Dermis microvascular lymphatic vessel endothelial cell (primary cell): ENCODE results near the gene CCDC127. TPM values are rescaled to one million over a fixed set of nuclear protein-coding genes. Genes with fewer than 3 reads are reported as not detected.

ENCODE experiments used
- DNase-seq, 2 donors: peaks; one replicate each; pipeline versions ENCODE4 v3.0.0 to v3.0.0-alpha.2; 2010; ENCODE audit warnings: low read depth in 2 of 2
- total RNA-seq: library from RNA; depleted of rRNA; stranded (reverse); fragments of >200 nt; gene quantifications from 2 replicates; pipeline ENCODE4 v1.2.1, GENCODE V29; 2014

CCDC127 gene
- total RNA-seq, 1 donor from 2014 or later = 3.6 TPM

- no peak for DNase-seq
These were observed 27.5 kb downstream of the CCDC127 start for GRCh38 chr5:190366-191035.

DNA sequence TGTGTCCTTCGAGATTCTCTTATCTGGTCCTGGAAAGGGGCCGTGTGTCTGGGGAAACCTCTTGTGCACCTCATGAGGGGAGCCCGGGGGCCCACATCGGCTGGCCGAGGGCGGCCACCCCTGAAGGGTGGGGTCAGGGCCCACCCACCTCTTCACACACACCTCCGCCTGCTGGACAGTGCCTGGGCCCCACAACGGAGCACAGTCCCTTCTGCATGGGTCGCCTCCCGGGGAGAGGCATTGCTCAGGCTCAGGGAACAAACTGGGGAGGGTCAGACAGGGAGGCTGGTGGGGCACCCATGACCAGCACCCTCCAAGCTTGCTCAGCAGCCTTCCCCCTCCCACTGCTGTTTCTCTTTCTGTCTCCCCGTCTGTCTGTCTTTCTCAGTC, 28.0 kb downstream of the CCDC127 start:
- DNase-seq = no peak

DNA sequence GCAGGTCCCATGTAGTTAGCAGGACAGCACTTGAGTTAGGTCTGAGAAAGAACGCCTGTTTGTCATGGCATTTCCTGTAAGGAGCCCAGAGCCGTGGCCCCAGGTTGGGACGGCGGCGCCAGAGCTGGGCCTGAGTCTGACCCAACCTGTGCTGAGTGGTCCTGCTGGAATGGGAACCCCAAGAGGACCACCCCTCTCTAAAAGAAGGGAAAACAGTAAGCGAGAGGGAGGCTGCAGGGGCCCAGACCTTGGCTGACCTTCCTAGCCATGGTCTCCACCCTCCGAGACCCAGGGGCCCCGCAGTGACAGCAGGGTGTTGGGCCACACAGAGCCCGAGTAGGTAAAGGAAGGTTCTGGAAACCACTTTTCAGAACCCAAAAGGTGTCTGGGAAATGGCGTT, 28.5 kb downstream of the CCDC127 start:
- DNase-seq = no peak

- DNase-seq = peak; percentile 69 to 78
These were observed 29.2 kb downstream of the CCDC127 start for GRCh38 chr5:188488-189481.

GRCh38 chr5:187617-188451, 30.1 kb downstream of the CCDC127 start:
- DNase-seq = no peak

DNA sequence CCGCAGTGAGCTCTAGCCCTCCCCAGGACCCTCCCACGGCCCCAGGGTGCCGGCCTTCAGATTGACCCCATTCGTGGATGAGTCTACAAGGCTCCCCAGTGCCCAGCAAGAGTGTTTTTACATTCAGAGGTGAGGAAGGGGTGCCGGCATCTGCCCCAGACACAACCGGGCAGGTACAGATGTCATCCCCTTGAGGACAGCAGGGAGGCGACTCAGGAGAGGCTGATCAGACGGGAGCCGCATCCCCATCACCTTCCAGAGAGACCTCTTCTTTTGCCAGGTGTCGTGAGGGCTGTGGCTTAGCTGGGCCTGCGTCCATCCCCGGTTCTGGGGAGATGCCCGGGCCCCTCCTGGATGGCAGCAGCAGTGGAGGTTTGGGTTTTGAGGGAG, 30.9 kb downstream of the CCDC127 start:
- no peak for DNase-seq

DNA sequence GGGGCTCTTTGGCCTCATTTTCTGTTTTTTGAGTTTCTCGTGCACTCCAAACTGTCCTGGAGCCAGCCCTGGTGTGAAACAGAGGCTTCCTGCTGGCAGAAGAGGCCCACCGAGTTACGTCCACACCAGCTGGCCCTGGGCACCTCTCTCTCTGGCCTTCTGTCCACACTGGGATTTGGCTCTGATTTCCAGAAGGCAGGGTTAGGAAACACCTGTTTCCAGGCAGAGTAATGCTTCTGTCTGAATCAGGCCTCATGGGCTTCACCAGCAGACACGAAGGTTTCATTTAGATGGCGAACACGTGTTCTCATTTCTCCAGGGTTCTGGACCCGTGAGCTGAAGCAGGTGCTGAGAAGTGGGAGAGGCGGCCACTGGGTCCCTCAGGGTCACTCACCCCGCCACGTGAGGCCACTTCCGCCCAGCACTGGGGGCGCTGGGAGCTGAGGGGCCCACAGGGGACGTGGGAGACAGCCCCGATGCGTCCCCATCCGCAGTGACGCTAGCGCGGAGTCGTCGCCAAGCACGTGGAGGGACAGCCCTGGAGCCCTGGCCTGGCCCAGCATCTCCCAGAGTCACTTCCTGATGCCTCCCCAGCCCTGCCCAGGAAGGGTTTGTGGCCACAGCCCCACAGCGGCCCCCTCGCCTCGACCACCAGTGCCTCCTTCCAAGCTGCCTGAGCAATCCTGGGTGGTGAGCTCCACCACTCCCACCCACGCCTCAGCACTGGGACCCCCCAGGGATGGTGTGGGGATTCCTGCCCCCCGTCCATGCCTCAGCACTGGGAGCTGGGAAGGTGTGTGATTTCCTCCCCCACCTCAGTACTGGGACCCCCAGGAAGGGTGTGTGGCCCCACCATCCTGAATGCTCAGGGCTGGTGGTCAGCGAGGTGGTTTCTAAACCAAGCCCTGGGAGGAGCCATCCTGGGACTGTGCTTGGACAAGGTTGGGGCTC, 31.6 kb downstream of the CCDC127 start:
- DNase-seq = peak; percentile 79 to 84

DNA sequence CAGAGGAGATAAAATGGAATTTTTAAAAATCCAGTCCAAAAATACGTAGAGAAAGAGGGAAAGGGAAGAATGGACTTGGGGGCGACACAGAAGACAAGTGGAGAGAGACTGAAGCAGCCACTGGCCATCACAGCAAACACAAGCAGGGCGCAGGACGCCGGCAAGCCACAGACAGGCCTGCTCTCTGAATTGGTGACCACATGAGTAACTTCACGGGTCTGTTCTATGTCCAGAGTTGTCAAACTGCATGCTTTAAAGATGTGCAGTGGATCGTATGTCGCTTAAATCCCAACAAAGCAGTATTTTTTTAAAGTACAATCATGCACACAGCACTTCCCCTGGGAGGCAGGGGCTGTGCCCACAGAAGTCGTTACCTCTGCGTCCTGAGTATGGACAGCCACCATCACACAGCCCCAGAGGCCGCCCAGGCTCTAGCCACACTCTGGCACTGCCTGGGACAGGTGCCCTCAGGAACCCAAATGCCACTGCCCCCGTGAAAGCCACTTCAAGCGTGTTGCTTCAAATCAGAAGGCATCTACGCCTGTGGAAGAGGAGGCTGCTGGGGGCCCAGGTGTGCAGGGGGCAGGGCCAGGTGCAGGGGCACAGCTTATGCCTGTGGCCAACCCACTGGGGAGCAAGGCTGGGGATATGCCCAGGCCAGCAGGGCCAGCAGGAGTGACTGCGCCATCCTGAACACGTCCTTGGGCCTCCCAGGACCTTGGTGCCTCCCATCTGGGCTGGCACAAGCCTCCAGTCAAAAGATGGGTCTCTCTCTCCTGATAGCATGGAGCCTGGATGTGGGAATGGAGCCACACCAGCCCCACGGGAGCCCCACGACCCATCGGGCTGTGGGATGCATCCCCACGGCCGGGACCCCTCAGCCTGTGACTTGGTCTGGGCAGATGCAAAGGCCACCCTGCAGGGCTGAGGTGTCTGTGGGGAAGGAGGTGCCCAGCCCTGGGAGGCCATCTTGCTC, 32.6 kb downstream of the CCDC127 start:
- DNase-seq = no peak

DNA sequence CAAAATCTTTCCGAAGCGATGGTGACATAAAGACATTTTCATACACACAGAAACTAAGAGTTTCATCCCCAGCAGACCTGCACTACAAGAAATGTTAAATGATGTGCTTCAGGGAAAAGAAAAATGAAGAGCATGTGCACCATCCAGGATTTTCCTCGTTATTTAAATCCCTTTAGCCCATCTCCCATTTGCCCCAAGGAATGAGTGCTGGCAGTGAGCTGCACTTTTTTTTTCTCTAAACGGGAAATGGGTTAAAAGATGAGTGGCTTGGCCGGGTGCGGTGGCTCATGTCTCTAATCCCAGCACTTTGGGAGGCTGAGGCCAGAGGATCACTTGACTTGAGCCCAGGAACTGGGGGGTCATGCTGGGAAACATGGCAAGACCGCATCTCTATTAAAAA, 33.5 kb downstream of the CCDC127 start:
- DNase-seq = no peak

- DNase-seq = no peak
These were observed 35.8 kb downstream of the CCDC127 start for GRCh38 chr5:182126-182525.

- no peak for DNase-seq
These were observed 36.4 kb downstream of the CCDC127 start for GRCh38 chr5:181566-181965.

DNA sequence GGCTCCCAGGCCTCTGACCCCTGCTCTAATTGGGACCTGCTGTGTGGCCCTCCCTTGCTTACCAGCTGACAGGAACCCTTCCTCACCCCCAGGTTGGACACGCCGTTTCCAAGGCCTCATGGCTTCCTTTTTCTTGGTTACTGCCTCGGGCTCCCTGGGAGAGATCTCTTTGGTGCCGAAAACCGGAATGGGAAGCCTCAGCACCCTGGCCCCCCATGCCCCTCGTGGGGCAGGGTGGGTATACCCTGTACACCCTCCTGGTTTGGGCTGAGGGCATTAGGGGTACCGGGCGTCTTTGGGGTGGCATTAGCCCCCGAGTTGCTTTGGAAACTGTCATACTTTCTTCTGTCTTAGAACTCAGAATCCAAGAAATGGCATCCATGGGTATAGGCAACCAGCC, 36.8 kb downstream of the CCDC127 start:
- DNase-seq = no peak

DNA sequence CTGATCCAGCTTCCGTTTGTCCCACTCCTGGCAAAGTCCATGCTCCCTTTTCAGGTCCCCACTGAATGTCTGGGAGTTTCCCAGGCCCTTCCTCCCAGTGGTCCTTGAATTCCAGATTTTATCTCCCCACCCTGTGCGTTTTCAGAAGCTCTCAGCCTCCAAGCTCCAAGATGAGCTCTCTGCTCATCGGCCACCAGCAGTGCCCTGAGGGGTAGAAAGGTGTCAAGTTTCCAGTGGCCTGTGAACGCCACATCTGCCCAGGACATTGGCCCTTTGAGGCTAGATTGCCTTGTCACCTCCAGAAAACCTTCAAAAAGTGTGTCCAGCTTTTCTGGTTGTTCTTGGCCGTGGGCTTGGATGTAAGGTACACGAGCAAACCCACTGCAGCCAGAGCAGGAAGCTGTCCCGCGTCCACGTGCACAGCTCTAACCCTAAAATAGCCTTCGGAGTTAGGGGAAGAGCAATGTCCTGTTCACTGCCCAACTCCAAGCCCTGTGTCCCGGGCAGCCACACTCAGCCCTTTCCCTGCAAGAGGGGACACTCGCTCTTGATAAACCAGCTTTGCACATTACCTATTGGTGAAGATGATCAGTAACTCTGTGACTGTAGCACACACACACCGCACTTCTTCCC, 37.6 kb downstream of the CCDC127 start:
- no peak for DNase-seq

DNA sequence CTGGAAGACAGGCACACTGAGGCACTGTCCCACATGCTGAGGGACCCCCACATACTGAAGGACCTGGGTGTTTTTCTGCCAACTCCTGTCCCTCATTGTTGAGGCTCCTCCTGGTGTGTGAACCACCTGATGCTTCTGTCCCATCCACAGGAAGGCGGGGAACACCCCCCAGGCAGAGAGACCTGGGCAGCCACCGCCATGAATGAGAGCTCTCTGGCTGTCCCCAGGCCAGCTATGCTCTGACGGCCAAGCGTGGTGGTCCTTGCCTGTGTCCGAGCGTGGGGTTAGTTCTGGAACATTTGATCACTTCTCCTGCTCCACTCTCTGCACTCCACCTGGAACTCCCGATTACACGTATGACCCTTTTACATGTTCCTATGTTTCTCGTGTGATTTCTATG, 38.6 kb downstream of the CCDC127 start:
- no peak for DNase-seq

DNA sequence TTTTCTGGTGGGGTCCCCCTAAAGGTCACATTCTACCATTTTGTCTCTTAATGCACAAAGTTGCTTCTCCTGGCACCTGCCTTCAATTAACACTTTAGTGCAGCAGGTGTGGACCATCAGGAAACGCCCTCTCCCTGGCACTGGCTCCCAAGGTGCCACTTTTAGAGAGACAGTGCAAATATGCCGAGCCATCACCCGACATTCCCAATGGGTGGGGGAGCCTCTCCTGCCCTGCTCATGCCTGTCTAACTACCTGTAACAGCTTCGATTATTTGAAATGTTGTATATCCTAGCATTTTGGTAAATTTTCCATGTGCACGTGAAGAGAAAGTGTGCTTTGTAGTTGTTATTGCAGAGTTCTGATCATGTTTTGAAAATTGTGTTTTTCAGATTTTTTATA, 39.8 kb downstream of the CCDC127 start:
- no peak for DNase-seq

- DNase-seq = no peak
These were observed 41.6 kb downstream of the CCDC127 start for GRCh38 chr5:176296-176823.

DNA sequence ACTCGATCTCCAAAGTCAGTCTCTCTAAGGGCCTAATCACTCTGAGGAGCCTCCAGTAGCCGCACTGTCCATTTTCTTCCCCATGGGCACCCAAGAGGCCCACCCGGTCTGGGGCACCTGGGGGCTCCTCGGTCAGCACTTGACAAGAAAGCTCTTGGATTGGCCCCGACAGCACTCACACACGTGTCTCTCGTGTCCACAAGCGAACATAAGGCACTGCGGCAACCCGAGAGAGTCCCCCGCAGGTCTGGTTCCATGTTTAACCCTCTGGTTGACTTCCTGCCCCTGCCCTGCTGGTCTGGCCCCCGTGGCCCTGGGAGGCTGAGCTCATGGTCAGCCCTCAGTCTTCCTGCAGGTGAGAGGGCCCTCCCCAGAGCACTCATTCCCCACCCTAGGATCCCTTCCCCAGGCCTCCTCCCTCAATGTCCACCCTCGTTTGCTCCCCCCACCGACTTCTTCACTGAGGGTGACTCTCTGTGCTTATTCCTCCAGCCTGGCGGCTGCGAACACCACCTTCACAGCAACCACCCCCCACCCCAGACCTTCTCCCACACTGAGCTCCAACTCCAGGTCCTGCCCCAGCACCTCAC, 43.0 kb downstream of the CCDC127 start:
- no peak for DNase-seq

DNA sequence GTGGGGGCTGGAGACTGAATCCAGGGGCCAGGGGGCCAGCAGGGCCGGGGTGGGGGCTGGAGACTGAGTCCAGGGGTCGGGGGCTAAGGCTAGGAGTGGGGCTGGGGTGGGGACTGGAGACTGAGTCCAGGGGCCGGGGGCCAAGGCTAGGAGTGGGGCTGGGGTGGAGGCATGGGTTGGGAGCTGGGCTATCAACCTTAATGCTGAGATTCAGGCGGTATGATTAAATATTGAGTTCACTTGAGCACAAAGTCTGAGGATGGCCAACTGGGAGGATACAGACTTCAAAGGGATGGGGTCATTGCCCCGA, 43.7 kb downstream of the CCDC127 start:
- DNase-seq = no peak
